ENCODE measurements around the gene ABTB2.

GRCh38 chr11:34215806-34216453 lies 141.9 kb downstream of the ABTB2 start:
- TF ChIP-seq POLR2AphosphoS5 (IDR thresholded peaks at IDR 0.05; ENCODE audit: low read depth, low read length) (no peak), TAF1 (IDR thresholded peaks at IDR 0.05; ENCODE audit: borderline replicate concordance, low read depth, low read length) (no peak), RCOR1 (IDR thresholded peaks at IDR 0.05; ENCODE audit: low read length) (no peak), RAD21 (IDR thresholded peaks at IDR 0.05; ENCODE audit: low read length) (no peak), YY1 (IDR thresholded peaks at IDR 0.05; ENCODE audit: low read depth) (no peak), RXRA (IDR thresholded peaks at IDR 0.05; ENCODE audit: borderline replicate concordance, low read depth) (no peak), CHD2 (IDR thresholded peaks at IDR 0.05; ENCODE audit: low read length, partially characterized antibody) (no peak)
- TF ChIP-seq, protein P1, sequence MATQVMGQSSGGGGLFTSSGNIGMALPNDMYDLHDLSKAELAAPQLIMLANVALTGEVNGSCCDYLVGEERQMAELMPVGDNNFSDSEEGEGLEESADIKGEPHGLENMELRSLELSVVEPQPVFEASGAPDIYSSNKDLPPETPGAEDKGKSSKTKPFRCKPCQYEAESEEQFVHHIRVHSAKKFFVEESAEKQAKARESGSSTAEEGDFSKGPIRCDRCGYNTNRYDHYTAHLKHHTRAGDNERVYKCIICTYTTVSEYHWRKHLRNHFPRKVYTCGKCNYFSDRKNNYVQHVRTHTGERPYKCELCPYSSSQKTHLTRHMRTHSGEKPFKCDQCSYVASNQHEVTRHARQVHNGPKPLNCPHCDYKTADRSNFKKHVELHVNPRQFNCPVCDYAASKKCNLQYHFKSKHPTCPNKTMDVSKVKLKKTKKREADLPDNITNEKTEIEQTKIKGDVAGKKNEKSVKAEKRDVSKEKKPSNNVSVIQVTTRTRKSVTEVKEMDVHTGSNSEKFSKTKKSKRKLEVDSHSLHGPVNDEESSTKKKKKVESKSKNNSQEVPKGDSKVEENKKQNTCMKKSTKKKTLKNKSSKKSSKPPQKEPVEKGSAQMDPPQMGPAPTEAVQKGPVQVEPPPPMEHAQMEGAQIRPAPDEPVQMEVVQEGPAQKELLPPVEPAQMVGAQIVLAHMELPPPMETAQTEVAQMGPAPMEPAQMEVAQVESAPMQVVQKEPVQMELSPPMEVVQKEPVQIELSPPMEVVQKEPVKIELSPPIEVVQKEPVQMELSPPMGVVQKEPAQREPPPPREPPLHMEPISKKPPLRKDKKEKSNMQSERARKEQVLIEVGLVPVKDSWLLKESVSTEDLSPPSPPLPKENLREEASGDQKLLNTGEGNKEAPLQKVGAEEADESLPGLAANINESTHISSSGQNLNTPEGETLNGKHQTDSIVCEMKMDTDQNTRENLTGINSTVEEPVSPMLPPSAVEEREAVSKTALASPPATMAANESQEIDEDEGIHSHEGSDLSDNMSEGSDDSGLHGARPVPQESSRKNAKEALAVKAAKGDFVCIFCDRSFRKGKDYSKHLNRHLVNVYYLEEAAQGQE (IDR thresholded peaks at IDR 0.05; ENCODE audit: low read depth, low read length), result no peak
- TF ChIP-seq, protein P2, sequence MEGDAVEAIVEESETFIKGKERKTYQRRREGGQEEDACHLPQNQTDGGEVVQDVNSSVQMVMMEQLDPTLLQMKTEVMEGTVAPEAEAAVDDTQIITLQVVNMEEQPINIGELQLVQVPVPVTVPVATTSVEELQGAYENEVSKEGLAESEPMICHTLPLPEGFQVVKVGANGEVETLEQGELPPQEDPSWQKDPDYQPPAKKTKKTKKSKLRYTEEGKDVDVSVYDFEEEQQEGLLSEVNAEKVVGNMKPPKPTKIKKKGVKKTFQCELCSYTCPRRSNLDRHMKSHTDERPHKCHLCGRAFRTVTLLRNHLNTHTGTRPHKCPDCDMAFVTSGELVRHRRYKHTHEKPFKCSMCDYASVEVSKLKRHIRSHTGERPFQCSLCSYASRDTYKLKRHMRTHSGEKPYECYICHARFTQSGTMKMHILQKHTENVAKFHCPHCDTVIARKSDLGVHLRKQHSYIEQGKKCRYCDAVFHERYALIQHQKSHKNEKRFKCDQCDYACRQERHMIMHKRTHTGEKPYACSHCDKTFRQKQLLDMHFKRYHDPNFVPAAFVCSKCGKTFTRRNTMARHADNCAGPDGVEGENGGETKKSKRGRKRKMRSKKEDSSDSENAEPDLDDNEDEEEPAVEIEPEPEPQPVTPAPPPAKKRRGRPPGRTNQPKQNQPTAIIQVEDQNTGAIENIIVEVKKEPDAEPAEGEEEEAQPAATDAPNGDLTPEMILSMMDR (IDR thresholded peaks at IDR 0.05), result no peak
- TF ChIP-seq, protein P3, sequence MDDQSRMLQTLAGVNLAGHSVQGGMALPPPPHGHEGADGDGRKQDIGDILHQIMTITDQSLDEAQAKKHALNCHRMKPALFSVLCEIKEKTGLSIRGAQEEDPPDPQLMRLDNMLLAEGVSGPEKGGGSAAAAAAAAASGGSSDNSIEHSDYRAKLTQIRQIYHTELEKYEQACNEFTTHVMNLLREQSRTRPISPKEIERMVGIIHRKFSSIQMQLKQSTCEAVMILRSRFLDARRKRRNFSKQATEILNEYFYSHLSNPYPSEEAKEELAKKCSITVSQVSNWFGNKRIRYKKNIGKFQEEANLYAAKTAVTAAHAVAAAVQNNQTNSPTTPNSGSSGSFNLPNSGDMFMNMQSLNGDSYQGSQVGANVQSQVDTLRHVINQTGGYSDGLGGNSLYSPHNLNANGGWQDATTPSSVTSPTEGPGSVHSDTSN (IDR thresholded peaks at IDR 0.05), result no peak

Measured in SK-N-SH (cell line).